PC-3 (cell line): Measurements from ENCODE around the gene ESR2. TPM values are rescaled to one million over a fixed set of nuclear protein-coding genes. Genes with fewer than 3 reads are reported as not detected.

Experiments used
- ATAC-seq: fragments of 200-7000 bp; cut with Tn5 transposase; 2 replicates; pipeline ENCODE4 v1.9.1; 2020; ENCODE audit warnings: mild to moderate bottlenecking, moderate library complexity
- BruUV-seq: library from RNA; stranded (reverse); fragments of 400-500 nt; replicated peaks from 2 replicates; lab custom pipeline; 2021; lab: Mats Ljungman, UMichigan
- CTCF ChIA-PET: fragments of 300-600 bp; sonication (Branson Sonifier 250); formaldehyde crosslinking; loops from one replicate; lab custom pipeline; 2022; ENCODE audit warnings: antibody characterized with exemption; lab: Charles Lee
- POLR2A ChIA-PET: fragments of 300-600 bp; sonication (Branson Sonifier 250); formaldehyde crosslinking; loops from one replicate; lab custom pipeline; 2022; ENCODE audit warnings: antibody characterized with exemption; ENCODE audit not compliant: unreplicated experiment; lab: Charles Lee
- DNase-seq: peaks from one replicate; pipeline ENCODE4 v3.0.0-alpha.2; 2015
- H2AFZ ChIP-seq: fragments of 300-600 bp; sonication (generic); 2 replicates; pipeline ENCODE4 v1.6.0; 2016; ENCODE audit warnings: antibody characterized with exemption, low read length
- H3F3A ChIP-seq: fragments of 300-600 bp; sonication (generic); one replicate; pipeline ENCODE4 v1.6.0; 2017; ENCODE audit warnings: antibody characterized with exemption, low read length, control low read depth, mild to moderate bottlenecking; ENCODE audit not compliant: unreplicated experiment
- H3K27ac ChIP-seq: fragments of 300-600 bp; sonication (generic); 2 replicates; pipeline ENCODE4 v1.5.1; 2016; ENCODE audit warnings: mild to moderate bottlenecking, low read length
- H3K27me3 ChIP-seq: fragments of 300-600 bp; sonication (generic); 2 replicates; pipeline ENCODE4 v1.6.1; 2016; ENCODE audit warnings: low read length, mixed read lengths
- H3K36me3 ChIP-seq: fragments of 300-600 bp; sonication (generic); 2 replicates; pipeline ENCODE4 v1.6.1; 2016; ENCODE audit warnings: low read depth, mixed run types, low read length, mixed read lengths
- H3K4me1 ChIP-seq: fragments of 300-600 bp; sonication (generic); 2 replicates; pipeline ENCODE4 v1.5.1; 2016; ENCODE audit warnings: low read length; ENCODE audit not compliant: insufficient read depth
- H3K4me2 ChIP-seq: fragments of 300-600 bp; sonication (generic); 2 replicates; pipeline ENCODE4 v1.6.0; 2016; ENCODE audit warnings: low read length
- H3K4me3 ChIP-seq: fragments of 300-600 bp; sonication (generic); 2 replicates; pipeline ENCODE4 v1.5.1; 2016; ENCODE audit warnings: mild to moderate bottlenecking, low read length, mixed read lengths
- H3K79me2 ChIP-seq: fragments of 300-600 bp; sonication (generic); 2 replicates; pipeline ENCODE4 v1.6.1; 2017; ENCODE audit warnings: low read length, mixed read lengths
- H3K9ac ChIP-seq: fragments of 300-600 bp; sonication (generic); 2 replicates; pipeline ENCODE4 v1.6.0; 2016; ENCODE audit warnings: mild to moderate bottlenecking, low read length
- H3K9me2 ChIP-seq: fragments of 300-600 bp; sonication (generic); replicated peaks from 2 replicates; pipeline ENCODE4 v1.6.1; 2016; ENCODE audit warnings: mixed run types, low read length, mixed read lengths
- H3K9me3 ChIP-seq: fragments of 300-600 bp; sonication (generic); 2 replicates; pipeline ENCODE4 v1.6.1; 2016; ENCODE audit warnings: low read length, mixed read lengths
- H4K20me1 ChIP-seq: fragments of 300-600 bp; sonication (generic); 2 replicates; pipeline ENCODE4 v1.6.1; 2016; ENCODE audit warnings: low read length, mixed read lengths
- CTCF ChIP-seq: fragments of 300-600 bp; sonication (generic); conservative IDR thresholded peaks from 2 replicates; pipeline ENCODE4 v1.5.1; 2017; ENCODE audit warnings: antibody characterized with exemption, low read depth, mild to moderate bottlenecking, low read length
- EZH2 ChIP-seq: fragments of 300-600 bp; sonication (generic); IDR thresholded peaks from one replicate; pipeline ENCODE4 v1.6.1; 2017; ENCODE audit warnings: antibody characterized with exemption, mild to moderate bottlenecking, low read length; ENCODE audit not compliant: unreplicated experiment
- EZH2phosphoT487 ChIP-seq: fragments of 300-600 bp; sonication (generic); IDR thresholded peaks from 2 replicates; pipeline ENCODE4 v1.6.1; 2018; ENCODE audit warnings: mild to moderate bottlenecking, antibody characterized with exemption, low read length, borderline replicate concordance
- intact Hi-C: fragments of 100-400 bp; cut with micrococcal nuclease; formaldehyde crosslinking; loops from 2 replicates; pipeline ENCODE4 v1.9.0; 2023
- total RNA-seq: library from RNA; depleted of rRNA; stranded (reverse); fragments of >200 nt; gene quantifications from 2 replicates; pipeline ENCODE4 v1.2.3, GENCODE V29; 2014

ESR2 gene
- total RNA-seq, 1 experiment from 2014 or later = 0.18 TPM

- Histone ChIP-seq H3K79me2 (no peaks in the 10 kb centered on the region), H4K20me1 (no peaks in the 10 kb centered on the region), H3K4me1 (peaks cover 4% of the 10 kb centered on the region; the same call in 1 of the 2 replicates), H3K9me3 (no peaks in the 10 kb centered on the region), H3K4me2 (no peak overlapping the region), H3K4me3 (no peak overlapping the region), H3K9ac (no peak overlapping the region), H3F3A (no peaks in the 10 kb centered on the region), H3K9me2 (no peaks in the 10 kb centered on the region), H3K27ac (no peak overlapping the region), H2AFZ (no peak overlapping the region), H3K36me3 (no peaks in the 10 kb centered on the region), H3K27me3 (no peaks in the 10 kb centered on the region)
- ChIA-PET POLR2A (no interaction called here), CTCF (no interaction called here)
- DNase-seq = no peak
- no peak for ATAC-seq
- no TSS peak for BruUV-seq
- intact Hi-C loops = no loop called here
- no peak for TF ChIP-seq EZH2phosphoT487
- no peak for TF ChIP-seq CTCF
- TF ChIP-seq EZH2 = no peak
Measured at GRCh38 chr14:64193821-64194220, 100.3 kb downstream of the ESR2 start.

GRCh38 chr14:64191756-64192155 is 102.4 kb downstream of the ESR2 start:
- no peaks in the 10 kb centered on the region for H3K79me2 ChIP-seq
- H3K4me3 ChIP-seq = no peak overlapping the region
- H3F3A ChIP-seq = no peaks in the 10 kb centered on the region
- peaks cover 4% of the 10 kb centered on the region; the same call in 1 of the 2 replicates for H3K4me1 ChIP-seq
- DNase-seq (peak; percentile 80), ATAC-seq (peak; percentile 78)
- intact Hi-C loops = no loop called here
- H4K20me1 ChIP-seq = no peaks in the 10 kb centered on the region
- ChIA-PET CTCF (no interaction called here), POLR2A (no interaction called here)
- no peak for TF ChIP-seq CTCF
- TF ChIP-seq EZH2phosphoT487 = no peak
- no peak for TF ChIP-seq EZH2
- H3K4me2 ChIP-seq = no peak overlapping the region
- no peaks in the 10 kb centered on the region for H3K9me3 ChIP-seq
- peak overlapping the region; percentile 8; the same call in 1 of the 2 replicates for H3K27ac ChIP-seq
- no TSS peak for BruUV-seq
- no peak overlapping the region for H3K9ac ChIP-seq
- H2AFZ ChIP-seq = no peak overlapping the region
- no peaks in the 10 kb centered on the region for H3K27me3 ChIP-seq
- no peaks in the 10 kb centered on the region for H3K9me2 ChIP-seq
- no peaks in the 10 kb centered on the region for H3K36me3 ChIP-seq

GRCh38 chr14:64190974-64191502 is 103.1 kb downstream of the ESR2 start:
- Histone ChIP-seq H3K79me2 (no peaks in the 10 kb centered on the region), H3K9ac (no peak overlapping the region), H4K20me1 (no peaks in the 10 kb centered on the region), H3K9me3 (no peaks in the 10 kb centered on the region), H3K4me1 (peaks cover 4% of the 10 kb centered on the region; the same call in 1 of the 2 replicates), H3K27ac (no peak overlapping the region), H3K9me2 (no peaks in the 10 kb centered on the region), H3F3A (no peaks in the 10 kb centered on the region), H2AFZ (no peak overlapping the region), H3K4me2 (no peak overlapping the region), H3K4me3 (no peak overlapping the region), H3K27me3 (no peaks in the 10 kb centered on the region), H3K36me3 (no peaks in the 10 kb centered on the region)
- ATAC-seq = no peak
- BruUV-seq = no TSS peak
- no peak for DNase-seq
- intact Hi-C loops = no loop called here
- ChIA-PET POLR2A (no interaction called here), CTCF (no interaction called here)
- TF ChIP-seq EZH2 (no peak), EZH2phosphoT487 (no peak), CTCF (no peak)
